NCI-H2081 treated with DMSO at 0.1 percent for 48 hours (cell line): ENCODE results near the gene PKP4.
"Not testable (repeated sequence)": the region's sequence is repeated elsewhere in the genome, so short reads cannot be mapped to it uniquely, and the experiment has no call there.

Source experiments
- DNase-seq: peaks from one replicate; lab custom pipeline; 2025; lab: John Stamatoyannopoulos, UW

PKP4 gene

GRCh38 chr2:158677542-158677941 lies 220.8 kb downstream of the PKP4 start:
- DNase-seq: no peak

GRCh38 chr2:158681816-158682215 lies 225.1 kb downstream of the PKP4 start:
- no peak for DNase-seq

- DNase-seq: no peak
Observed at GRCh38 chr2:158685646-158686045, 228.9 kb downstream of the PKP4 start.

DNA sequence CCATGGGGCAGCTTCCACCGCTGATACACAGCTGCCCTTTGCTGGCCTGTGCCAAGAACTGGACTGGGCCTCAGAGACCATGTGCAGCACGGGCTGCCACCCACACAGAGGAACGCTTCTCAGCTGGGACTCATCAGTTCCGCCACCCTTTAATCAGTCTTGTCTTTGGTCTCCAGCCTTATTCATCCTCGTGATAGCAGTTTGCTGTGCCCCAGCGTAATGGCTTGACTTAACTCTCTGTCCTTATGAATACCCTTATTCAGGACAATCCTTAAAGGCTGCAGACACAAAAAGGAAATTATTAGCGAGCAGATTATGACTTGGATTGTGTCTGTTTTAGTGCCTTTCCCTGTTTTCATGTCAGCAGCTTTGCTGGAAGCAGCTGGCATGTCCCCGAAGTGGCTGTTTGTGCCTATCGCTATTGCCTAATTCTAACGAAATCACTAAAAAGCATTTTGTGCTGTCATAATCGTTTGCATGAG lies 229.5 kb downstream of the PKP4 start:
- no peak for DNase-seq

- DNase-seq: no peak
Observed at GRCh38 chr2:158687315-158687714, 230.6 kb downstream of the PKP4 start.

DNA sequence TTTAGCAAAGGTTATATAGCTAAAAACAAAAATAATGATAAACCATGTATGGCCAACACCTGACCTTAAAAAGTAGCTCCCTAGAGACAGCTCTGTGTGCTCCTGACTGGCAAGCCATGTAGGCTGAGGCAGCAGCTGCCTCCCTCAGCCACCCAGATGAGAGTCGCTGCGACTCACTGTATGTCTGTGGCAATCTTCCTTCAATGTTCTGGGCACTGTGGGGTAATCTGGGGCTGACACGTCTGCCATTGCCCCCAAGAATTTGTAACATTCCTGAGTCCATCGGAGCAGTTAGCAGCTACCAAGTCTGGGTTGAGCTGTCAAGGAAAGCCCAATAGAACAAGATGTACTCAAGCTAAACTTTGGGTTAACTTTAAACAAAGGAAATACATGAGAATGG lies 232.0 kb downstream of the PKP4 start:
- DNase-seq: no peak

- no peak for DNase-seq
Observed at GRCh38 chr2:158689391-158689790, 232.6 kb downstream of the PKP4 start.

DNA sequence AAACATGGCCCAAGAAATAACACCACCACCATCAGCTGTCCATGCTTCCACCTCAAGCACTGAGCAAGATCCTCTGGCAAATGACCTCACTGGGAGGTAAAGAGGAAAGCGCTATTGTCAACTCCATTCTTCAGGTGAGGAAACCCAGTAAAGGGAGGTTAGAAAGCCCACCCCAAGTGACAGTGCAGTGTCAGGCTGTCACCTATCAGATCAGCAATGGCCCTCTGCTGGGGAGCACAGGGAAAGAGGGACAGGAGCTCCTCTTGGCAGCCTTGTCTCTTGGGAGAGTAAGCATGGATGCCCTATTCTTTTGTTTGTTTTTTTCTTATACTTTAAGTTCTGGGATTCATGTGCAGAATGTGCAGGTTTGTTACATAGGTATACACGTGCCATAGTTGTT lies 234.1 kb downstream of the PKP4 start:
- no peak for DNase-seq

DNA sequence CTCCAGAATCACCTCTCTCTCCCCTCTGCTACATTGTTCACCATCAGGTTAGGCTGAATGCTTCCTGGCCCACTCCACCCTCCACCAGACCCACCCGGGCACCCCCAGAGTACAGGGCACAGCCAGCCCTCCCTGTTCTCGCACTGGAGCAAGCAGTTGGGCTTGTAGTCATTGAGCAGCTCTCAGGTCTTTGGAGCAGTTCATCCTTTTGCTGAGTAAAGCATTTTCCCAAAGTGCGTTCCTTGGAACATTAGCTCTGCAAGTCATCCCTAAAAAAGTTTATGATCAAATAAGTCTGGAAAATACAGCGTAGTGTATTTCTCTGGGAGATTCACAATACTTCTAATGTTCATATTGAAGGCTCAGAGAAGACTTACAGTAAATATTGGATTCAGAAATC lies 234.9 kb downstream of the PKP4 start:
- DNase-seq: no peak

DNA sequence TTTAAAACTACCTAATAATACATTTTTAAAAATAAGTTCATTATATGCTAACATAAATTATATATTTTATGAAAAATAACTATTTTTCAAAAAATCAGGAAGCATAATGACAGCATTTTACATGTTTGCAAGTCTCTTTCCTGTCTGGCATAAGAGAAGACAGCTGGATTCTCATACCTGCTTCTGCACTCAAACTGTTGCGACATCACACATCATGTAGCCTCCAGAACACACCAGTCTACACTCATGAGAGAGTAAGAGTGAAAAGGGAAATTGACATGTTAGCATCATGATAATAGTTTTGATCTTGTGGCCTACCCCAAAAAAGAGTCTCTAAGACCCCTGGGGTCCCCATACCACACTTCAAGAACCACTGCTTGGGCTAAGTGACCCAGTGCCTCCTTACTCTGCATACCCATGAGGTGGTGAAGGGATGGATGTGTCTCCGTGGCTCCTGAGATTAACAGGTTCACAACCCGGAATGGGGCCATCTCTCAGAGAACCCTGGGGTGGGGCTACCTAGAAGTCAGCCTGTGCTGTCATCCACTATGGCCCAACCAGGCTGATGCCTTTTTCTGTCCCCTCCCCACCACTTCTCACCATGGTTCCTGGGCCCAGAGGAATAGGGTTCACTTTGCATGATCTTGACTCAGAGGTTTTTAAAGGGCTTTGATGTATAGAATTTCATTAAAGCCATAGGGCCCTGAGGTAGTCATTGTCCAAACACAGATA lies 235.8 kb downstream of the PKP4 start:
- DNase-seq: no peak

DNA sequence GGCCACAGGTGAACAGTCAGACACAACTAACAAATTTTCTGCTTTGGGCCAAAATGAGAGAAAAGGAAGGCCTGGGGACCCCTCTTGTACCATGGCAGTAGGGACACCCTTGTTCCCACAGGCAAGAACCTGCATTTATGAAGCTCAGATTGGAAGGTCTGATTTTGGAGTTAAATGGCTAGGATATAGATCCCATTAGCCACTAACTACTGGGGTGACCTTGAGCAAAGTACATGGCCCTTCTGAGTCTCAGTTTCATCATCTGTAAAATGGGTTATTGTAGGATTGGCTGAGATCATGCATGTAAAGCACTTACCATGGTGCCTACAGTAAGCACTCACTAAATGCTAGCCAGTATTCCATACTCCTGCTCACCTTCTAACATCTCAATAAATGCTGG lies 236.7 kb downstream of the PKP4 start:
- DNase-seq: no peak

DNA sequence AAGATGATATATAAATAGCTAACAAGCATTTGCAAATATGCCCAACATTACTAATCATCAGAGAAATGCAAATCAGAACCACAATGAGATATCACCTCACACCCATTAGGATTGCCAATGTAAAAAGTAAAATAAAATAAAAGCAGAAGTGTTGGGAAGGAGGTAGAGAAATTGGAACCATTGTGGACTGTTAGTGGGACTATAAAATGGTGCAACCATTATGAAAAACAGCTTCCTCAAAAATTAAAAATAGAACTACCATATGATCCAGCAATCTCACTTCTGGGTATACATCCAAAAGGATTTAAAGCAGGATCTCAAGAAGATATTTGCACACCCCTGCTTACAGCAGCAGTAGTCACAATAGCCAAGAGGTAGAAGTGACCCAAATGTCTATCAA lies 238.6 kb downstream of the PKP4 start:
- DNase-seq: no peak

DNA sequence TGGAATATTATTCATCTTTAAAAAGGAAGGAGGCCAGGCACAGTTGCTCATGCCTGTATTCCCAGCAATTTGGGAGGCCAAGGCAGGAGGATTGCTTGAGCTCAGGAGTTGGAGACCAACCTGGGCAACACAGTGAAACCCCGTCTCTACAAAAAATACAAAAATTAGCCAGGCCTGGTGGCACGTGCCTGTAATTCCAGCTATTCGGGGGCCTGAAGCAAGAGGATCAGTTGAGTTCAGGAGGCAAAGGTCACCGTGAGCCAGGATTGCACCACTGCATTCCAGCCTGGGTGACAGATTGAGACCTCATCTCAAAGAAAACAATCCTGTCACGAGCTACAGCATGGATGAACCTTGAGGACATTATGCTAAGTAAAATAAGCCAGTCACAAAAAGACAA lies 239.0 kb downstream of the PKP4 start:
- not testable (repeated sequence) for DNase-seq

DNA sequence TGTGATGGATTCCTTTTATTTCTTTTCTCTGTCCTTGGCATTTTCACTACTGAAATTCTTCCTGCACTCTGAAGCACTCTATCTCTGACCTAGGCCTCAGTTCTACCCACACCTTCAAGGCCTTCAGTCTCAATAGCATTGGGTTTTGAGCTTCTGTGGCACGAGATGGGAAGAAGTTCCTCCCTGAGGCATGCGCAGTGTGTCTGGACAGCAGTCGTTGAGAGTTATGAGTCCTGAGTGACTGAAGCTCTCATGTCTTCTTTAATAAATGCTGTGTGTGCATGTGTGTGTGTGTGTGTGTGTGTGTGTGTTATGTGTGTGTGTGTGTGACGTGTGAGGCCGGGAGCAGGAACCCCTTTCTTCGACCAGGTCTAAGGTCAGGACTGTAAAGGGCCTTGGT lies 242.6 kb downstream of the PKP4 start:
- no peak for DNase-seq

DNA sequence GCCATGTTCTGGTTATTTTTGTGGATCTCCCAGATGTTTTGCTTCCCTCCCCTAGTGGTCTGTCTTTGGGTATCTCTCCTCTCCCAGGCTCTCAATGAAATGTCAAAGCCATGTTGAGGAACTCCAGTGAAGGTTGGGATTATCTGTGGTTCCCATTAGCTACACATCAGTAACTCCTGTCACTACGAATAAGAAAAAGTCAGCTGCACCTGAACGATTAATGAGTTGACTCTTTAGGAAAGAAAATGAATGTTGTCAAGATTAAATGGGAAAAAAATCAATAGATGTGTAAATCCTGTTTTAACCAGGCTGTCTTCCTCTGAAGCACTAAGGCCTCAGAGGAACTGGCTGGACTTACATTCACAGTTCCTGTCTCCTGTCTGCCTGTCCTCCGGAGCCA lies 244.3 kb downstream of the PKP4 start:
- DNase-seq: no peak

- DNase-seq: no peak
Observed at GRCh38 chr2:158702740-158703139, 246.0 kb downstream of the PKP4 start.

- not testable (repeated sequence) for DNase-seq
Observed at GRCh38 chr2:158704724-158705465, 248.1 kb downstream of the PKP4 start.

- no peak for DNase-seq
Observed at GRCh38 chr2:158712791-158713522, 256.2 kb downstream of the PKP4 start.

GRCh38 chr2:158713523-158714138 lies 256.9 kb downstream of the PKP4 start:
- no peak for DNase-seq

GRCh38 chr2:158714420-158714819 lies 257.7 kb downstream of the PKP4 start:
- no peak for DNase-seq

DNA sequence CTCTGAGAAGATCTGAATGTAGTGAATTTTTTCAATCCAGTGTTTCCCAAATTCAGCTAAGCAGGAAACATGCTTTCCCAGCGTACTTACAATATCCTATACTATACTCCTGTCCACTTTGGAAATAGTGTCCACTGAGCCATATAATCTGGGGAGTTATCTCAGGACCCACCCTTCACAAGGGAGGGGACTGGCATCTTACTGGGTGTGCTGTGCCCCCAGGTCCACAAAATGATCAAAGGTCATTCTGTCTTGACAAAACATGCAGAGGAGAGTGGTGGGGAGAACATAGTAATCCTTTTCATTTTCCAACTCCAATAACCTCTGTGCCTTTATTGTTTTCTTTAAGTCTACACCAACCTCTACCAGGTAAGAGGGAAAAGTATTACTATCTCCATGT lies 258.6 kb downstream of the PKP4 start:
- no peak for DNase-seq

- DNase-seq: no peak
Observed at GRCh38 chr2:158716121-158716791, 259.5 kb downstream of the PKP4 start.
